Bronchial smooth muscle cell (primary cell): ENCODE results near the gene SERPINA6. TPM values are rescaled to one million over a fixed set of nuclear protein-coding genes. Genes with fewer than 3 reads are reported as not detected.

Experiments used
- total RNA-seq: library from RNA; depleted of rRNA; stranded (reverse); fragments of >200 nt; gene quantifications from 2 replicates; pipeline ENCODE4 v1.2.1, GENCODE V29; 2014

SERPINA6 gene
- total RNA-seq = not detected in 2 replicates

GRCh38 chr14:94322648-94323570 is at the start of gene SERPINA6:
Gene SERPINA6, minus strand, starts transcription at chr14:94323336. Its CDS starts 8,688 bp downstream, at chr14:94314648.

GRCh38 chr14:94366146-94366915 is 43.2 kb upstream of the SERPINA6 start, which contains the start of gene SERPINA2:
Gene SERPINA2, minus strand, starts transcription at chr14:94366698.

GRCh38 chr14:94292872-94293577 is 30.1 kb downstream of the SERPINA6 start, which contains the start of gene SERPINA10:
Gene SERPINA10, minus strand, starts transcription at chr14:94293268. Its CDS starts 2,675 bp downstream, at chr14:94290593.

Other genes starting within 250 kb of the SERPINA6 start
- gene DDX24, start 242.1 kb downstream of the SERPINA6 start, total RNA-seq = 119 and 132 TPM in 2 replicates
- 18.1 and 30.9 TPM in 2 replicates for gene IFI27L1, start 242.0 kb downstream of the SERPINA6 start, total RNA-seq
- 11.0 and 13.4 TPM in 2 replicates for gene IFI27, start 212.6 kb downstream of the SERPINA6 start, total RNA-seq
- 345 and 419 TPM in 2 replicates for gene IFI27L2, start 193.7 kb downstream of the SERPINA6 start, total RNA-seq
- 0.34 and 1.9 TPM in 2 replicates for gene PPP4R4, start 149.0 kb downstream of the SERPINA6 start, total RNA-seq
- gene SERPINA10, start 30.1 kb downstream of the SERPINA6 start, total RNA-seq = not detected in 2 replicates
- not detected in 2 replicates for gene SERPINA2, start 43.4 kb upstream of the SERPINA6 start, total RNA-seq
- gene SERPINA1, start 65.3 kb upstream of the SERPINA6 start, total RNA-seq = 0.16 and 0.26 TPM in 2 replicates
- not detected in 2 replicates for gene SERPINA11, start 129.5 kb upstream of the SERPINA6 start, total RNA-seq
- gene SERPINA9, start 152.9 kb upstream of the SERPINA6 start, total RNA-seq = not detected in 2 replicates
- gene SERPINA12, start 186.1 kb upstream of the SERPINA6 start, total RNA-seq = not detected in 2 replicates
- not detected in 2 replicates for gene SERPINA4, start 238.1 kb upstream of the SERPINA6 start, total RNA-seq